ENCODE results near the gene EIF4E2.

Gene EIF4E2

DNA sequence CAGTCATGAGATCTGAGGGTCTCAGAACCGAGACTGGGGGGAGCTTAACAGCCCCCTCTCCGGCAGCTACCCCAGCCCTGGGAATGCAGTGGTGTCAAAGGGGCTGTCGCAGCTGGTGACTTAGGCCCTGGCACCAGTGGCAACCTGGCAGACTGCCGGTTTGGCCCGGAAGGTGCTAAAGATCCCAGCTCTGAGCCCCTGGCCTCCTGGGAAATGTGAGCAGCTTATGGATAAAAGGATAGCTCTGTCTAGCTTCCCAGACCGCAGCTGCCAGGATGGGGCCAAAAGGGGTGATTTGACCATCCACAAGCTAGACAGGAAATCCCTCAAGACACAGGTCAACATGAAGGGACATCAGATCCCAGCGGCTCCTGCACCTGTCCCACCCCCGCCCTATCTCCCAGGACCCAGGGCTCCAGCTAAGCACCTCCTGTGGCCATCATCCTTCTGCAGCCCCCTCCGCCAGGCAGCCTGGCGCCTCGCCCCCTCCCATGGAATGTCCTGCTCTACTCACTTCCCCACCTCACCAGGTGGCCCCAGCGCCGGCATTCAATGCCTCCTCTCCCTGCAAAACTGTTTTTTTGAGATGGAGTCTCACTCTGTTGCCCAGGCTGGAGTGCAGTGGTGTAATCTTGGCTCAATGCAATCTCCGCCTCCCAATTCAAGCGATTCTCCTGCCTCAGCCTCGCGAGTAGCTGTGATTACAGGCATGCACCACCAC lies 49.7 kb downstream of the EIF4E2 start:
- no peak for DNase-seq (ENCODE audit: low spot score)

DNA sequence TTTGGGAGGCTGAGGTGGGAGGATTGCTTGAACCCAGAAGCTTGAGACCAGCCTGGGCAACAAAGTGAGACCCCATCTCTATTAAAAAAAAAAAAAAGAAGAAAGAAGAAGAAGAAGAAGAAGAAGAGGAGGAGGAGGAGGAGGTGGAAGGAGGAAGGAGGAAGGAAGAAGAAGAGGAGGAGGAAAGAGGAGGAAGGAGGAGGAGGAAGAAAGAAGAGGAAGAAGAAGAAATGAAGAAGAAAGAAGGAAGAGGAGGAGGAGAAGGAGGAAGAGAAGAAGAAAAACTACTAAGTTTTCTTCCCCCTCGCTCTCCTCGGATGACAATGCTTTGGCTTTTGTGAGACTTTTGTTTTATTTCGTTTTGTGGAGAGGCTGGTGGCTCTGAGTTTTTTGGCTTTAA lies 52.8 kb downstream of the EIF4E2 start:
- no peak for DNase-seq (ENCODE audit: low spot score)

DNA sequence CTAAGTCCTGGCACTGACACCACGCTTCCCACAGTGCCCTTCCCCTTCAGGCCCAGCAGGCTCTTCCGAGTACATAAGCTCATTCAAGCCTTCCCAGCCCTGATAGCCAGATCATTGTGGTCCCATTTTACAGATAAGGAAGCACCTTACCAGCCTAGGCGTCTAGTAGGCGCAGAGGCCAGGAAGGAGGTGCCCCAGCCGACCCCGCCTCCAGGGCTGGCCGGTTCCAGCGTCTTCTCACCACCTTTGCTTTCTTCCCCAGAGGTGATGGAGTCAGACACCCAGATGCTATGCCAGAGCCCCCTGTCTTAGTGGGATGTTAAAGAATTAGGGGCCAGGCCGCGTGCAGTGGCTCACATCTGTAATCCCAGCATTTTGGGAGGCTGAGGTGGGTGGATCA lies 54.0 kb downstream of the EIF4E2 start:
- no peak for DNase-seq (ENCODE audit: low spot score)

DNA sequence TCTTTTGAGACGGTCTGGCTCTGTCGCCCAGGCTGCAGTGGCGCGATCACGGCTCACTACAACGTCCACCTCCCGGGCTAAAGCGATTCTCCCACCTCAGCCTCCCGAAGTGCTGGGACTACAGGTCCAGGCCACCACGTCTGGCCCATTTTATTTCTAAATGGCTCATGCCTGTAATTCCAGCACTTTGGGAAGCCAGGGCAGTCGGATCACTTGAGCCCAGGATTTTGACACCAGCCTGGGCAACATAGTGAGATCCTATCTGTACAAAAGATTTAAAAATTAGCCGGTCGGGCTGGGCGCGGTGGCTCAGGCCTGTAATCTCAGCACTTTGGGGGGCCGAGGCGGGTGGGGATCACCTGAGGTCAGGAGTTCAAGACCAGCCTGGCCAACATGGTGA lies 56.5 kb downstream of the EIF4E2 start:
- DNase-seq (ENCODE audit: low spot score): no peak

DNA sequence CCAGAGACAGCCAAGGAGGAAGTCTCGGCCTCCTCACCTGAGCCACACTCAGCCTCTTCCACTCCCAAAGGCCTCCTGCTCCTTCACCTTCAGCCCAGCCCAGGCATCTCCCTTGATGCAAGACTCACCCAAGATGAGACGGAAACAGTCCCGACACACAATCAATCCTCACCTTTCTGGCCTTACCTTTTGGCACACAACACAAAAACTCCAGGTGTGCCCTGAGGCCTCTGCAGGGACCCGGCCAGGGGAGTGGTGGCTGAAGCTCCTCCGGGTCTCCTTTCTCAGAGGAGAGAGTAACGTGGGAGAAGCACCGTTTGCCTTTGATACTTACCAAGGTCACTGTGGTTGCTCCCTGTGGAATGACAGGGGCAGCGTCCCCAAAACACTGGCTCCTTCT lies 59.1 kb downstream of the EIF4E2 start:
- no peak for DNase-seq (ENCODE audit: low spot score)

DNA sequence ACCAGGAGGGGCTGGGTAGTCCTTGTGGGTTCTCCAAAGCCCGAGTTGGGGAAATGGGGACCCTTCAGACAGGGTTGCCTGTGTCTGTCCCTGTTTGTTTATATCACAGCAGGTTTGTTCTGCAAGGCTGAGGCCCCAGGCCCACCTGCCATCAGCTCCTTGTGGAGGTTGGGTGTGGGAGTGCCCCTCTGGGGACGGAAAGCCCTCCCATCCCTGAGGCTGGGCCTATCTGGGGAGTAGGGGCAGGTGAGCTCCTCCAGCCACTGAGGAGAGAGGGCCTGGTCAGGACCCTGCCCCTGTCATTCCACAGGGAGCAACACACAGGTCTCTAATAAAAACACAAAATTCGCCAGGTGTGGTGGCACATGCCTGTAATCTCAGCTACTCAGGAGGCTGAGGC lies 59.6 kb downstream of the EIF4E2 start:
- no peak for DNase-seq (ENCODE audit: low spot score)

DNA sequence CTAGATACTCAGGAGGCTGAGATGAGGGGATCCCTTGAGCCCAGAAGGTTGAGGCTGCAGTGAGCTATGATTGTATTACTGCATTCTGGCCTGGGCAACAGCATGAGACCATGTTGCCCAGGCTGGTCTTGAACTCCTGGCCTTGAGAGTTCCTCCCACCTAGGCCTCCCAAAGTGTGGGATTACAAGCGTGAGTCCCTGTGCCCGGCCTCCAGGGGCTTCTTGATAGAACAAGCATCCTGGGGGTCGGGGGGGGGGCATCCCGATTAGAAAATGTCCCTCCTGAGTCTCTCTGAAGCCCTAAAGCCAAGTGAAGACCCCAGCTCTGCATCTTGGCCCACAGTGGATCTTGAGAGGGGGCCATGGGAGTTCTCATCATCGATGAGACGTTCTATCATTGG lies 60.6 kb downstream of the EIF4E2 start:
- DNase-seq (ENCODE audit: low spot score): no peak

DNA sequence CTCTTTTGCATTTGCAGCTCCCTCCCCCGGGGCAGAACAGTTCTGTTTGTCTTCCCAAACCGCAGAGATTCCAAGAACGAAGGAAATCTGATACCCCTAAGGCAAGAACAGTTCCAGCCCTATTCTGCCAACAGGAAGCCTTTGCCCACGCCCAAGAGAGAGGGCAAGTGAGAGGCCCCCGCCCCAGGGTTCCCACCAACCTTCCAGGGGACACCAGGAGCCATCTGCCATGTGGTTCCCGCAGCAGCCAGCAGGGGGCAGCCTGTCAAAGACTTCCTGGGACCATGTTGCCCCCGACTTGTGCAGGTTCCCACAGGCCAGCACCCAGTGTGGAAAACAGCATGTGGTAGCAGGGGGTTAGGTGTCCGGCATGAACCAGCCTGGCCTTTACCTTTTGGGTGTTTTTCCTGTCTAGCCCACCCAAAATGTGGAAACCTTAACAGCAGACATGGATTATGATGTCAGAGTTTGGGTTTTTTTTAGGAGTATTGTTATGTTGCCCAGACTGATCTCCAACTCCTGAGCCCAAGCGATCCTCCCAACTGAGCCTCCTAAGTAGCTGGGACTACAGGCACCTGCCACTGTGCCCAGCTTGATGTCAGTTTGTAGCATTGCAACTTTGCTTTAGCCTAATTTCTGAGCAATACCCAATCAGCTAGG lies 61.2 kb downstream of the EIF4E2 start:
- DNase-seq (ENCODE audit: low spot score): no peak

DNA sequence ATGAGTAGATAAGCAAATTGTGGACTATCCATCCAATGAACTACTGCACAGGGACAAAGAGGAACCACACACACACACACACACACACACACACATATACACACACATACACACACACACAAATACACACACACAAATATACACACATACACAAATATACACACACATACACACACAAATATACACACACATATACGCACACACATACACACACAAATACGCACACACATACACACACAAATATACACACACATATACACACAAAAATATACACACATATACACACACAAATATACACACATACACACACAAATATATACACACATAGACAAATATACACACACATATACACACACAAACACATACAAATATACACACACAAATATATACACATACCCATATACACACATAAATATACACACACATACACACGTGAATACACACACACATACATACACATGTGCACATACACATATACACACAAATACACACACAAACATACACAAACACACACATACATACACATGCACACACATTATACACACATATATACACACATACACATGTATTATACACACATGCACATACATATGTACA lies 63.1 kb downstream of the EIF4E2 start:
- no peak for DNase-seq (ENCODE audit: low spot score)

DNA sequence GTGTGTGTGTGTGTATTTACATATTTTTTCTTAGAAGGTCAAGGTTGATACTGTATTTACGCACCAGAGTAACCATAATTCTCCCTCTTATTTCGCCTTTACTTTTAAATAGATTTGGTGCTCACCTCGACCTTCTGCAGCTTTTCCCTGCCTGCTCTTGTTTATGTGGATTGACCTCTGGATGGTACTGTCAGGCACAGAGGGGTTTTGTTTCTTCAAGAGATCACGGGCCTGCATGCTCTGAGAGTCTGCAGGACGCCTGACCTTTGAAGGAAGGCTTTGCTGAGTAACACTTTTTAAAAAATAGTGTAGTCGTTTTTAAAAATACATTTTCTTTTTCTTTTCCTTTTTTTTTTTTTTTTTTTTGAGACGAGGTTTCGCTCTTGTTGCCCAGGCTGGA lies 64.8 kb downstream of the EIF4E2 start:
- DNase-seq (ENCODE audit: low spot score): no peak

Measured in RKO (cell line).